Hypothalamus (tissue), 51 donors: ENCODE results near the gene FBXW5.

Source experiments
- DNase-seq, 51 donors: peaks; one replicate each; lab custom pipeline; 2025; lab: John Stamatoyannopoulos, UW

The FBXW5 gene

DNA sequence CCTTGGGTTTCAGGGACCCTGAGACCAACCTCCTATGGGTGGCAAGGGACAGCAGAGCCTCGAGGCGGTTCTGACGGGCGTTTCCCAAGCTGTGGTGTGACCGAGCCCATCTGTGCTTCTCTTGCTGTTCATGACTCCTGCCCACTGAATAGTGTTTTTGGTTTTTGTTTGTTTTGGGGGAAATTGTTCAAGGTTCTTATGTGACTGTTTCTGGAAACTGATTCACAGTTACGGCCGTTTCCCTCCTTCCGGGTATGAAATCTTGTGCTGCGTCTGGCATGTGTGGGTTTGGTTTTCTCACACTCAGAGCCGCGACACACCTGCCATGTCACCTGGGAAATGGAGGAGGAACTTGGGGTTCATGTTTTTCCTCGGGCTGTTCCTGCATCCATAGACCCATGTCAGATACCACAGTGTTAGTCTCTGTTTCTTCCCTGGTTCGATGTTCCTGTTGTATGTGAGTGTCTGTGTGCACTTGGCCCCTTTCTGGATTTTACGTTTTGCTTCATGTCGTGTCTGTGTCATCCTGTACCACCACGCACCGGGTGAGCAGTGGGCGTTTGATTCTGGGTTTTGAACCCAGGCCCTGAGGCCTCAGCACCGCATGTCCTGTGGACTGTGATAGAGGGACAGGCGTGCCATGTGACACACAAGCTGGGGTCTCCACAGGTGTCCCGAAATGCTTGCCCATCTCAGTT, 28.8 kb downstream of the FBXW5 start:
- peak in 1 of 51 donors; percentile 51 for DNase-seq

DNA sequence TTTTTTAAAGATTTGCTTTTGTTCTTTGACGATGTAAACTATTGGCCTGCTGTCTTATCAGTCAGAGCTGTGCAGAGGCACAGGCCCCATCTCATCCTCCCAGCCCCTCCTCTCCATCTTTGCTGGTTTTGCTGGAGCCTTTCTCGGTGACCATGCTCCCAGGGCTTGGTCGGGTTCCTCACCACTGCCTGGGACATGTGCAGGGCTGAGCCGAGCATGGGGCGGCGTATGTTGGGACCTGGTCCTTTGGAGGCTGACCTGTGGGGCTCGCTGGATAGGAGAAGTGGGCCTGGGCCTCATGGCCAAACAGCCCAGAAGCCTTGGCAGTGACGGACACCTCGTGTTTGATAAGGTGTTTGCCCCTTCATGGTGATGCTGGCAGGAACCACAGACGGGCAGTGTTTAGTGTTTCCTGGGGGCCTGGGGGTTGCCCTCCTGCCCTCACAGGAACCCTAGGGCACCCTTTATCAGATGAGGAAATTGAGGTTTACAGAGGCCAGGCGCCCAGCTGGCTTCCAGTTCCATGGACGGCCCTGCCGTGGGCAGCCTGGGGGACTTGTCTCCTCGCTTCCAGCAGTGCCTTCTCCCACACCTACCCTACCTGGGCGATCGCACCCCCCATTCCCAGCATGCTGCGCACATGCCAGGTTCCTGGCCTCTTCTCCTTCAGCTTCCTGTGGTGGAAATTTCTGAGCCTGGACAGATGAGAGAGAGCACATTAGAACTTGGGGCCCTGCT, 30.7 kb downstream of the FBXW5 start:
- DNase-seq, result no peak

DNA sequence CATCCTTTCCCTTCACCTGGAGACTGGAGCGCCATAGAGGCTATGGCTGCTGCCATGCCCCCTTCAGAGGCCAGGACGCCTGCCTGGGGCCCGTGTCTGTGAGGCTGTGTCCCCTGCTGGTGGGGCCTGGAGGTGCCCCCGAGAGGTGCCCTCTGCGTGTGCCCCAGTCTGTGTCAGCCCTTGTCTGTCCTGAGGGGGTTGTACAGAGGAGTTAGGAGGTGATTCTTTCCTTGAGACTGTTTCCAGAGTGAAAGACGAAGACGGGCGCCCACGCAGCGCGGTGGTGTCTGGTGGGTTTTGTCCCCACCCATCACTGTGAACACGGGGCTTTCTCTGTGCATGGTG, 33.7 kb downstream of the FBXW5 start:
- DNase-seq, result no peak

DNA sequence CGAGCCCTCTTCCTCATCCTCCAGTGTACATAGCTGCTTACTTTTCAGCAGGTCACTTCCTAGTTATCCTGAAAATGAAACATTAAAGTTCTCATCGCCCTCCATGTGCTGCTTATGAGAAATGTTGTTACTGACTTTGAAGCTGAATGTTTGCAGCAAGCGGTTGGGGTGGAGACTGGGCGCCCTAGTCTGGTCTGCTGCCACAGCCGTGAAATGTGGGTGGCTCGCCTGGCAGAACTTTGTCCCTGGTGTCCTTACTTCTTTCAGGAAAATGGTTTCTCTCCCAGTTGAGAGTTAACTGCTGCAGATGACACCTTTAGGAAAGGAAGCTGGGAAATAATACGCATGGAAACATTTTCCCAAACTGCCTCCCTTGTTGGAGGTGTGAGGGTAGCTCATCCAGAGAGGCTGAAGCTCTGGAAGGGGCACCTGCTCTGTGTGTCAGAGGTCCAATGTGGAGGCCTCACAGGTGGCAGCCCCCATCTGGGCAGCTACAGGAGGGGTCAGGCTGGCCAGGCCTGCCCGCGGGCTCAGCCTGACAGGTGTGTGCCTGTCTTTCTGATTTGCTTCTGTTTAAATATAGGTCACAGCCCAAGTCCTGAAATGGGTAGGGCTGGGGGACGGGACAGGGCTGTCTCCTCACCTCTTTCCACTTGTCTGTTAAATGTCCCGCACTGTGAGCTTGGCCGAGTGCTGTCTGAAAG, 34.2 kb downstream of the FBXW5 start:
- no peak for DNase-seq

DNA sequence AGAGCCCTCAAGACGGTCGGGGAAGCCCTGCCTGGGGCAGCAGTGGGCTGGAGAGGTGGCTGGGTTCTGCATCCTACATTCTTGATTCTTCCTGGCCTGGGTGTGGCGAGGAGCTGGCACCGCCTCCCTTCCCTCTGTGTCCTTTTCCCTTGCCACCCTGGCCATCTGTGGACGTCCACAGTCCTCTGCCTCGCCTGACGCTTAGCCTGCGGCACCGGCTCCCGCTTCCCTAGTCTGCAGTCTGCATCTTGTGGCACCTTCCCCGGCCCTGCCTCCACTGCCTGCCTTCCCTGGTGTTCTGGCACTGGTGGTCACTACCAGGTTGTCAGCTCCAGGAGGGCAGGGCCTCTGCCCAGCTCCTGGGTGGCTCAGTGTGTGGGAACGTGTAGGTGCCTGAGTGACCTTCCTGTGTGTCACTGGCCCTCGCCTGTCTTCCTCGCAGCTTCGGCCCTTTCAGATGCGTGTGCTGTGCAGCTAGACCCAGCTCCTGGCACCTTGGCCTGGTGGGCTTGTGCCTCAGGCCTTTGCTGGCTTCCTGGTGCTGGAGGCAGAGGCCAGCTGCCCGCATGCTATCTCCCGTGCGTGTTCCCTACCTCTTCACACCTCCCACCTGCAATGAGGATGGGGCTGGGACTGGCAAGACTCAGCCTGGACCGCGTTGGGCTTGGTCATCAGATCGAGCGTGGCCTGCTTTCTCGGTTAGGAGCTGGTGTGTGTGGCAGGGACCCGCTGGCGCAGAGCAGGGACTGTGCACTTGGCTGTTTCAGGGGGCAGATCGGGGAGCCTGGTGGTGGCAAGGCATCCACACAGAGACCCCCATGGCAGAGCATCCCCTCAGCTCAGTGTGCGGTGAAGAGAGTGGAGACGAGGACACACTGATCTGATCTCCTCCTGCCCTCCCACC, 37.3 kb downstream of the FBXW5 start:
- DNase-seq, result no peak

DNA sequence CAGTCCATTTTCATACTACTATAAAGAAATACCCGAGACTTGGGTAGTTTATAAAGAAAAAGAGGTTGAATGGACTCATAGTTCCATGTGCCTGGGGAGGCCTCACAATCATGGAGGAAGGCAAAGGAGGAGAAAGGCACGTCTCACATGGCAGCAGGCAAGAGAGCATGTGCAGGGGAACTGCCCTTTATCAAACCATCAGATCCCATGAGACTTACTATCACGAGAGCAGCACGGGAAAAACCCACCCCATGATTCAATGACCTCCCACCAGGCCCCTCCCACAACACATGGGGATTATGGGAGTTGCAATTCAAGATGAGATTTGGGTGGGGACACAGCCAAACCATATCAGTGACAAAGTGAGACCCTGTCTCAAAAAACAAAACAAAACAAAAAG, 38.3 kb downstream of the FBXW5 start:
- no peak for DNase-seq

DNA sequence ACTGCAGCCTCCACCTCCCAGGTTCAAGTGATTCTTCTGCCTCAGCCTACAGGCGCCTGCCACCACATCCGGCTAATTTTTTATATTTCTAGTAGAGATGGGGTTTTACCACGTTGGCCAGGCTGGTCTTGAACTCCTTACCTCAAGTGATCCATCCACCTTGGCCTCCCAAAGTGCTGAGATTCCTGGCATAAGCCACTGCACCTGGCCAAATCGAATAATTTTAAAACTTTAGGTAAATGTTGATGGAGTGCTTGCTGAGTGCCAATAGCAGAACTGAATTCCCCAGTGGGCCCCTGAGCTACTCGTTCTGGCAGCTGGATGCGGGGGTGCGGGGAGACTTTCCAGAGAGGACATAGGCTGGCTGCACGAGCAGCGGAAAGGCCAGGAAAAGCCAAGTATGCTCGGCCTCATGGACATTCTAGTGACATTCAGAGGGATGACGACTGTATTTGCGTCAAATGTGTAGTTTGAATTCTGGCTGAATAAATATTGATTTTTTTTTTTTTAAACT, 41.4 kb downstream of the FBXW5 start:
- no peak for DNase-seq

DNA sequence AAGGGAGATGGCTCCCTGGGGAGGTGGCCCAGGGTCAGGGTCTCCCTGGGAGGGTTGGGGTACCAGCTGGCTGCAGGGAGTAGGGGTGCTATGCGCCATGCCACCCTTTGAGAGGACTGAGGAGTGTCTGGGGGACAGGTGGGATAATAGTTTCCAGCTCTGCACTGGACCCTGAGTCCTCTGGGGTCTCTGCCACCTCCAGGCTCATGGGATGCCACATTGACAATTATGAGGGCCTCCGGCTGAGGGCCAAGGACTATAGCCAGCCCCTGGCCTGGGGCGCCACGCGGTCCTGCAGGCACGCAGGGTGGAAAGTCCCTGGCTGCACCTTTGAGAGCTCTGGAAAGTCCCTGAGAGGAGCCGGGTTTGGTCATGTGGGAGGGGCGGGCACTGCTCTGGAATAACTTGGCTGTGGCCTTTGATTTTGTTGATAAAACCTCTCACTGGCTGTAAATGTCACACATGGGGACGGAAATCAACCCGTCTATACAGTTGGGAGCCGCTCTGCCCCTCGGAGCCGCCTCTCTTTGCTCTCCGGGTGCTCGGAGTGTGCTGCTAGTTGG, 42.2 kb downstream of the FBXW5 start:
- DNase-seq, result peak in 2 of 51 donors; percentile 7 to 17

DNA sequence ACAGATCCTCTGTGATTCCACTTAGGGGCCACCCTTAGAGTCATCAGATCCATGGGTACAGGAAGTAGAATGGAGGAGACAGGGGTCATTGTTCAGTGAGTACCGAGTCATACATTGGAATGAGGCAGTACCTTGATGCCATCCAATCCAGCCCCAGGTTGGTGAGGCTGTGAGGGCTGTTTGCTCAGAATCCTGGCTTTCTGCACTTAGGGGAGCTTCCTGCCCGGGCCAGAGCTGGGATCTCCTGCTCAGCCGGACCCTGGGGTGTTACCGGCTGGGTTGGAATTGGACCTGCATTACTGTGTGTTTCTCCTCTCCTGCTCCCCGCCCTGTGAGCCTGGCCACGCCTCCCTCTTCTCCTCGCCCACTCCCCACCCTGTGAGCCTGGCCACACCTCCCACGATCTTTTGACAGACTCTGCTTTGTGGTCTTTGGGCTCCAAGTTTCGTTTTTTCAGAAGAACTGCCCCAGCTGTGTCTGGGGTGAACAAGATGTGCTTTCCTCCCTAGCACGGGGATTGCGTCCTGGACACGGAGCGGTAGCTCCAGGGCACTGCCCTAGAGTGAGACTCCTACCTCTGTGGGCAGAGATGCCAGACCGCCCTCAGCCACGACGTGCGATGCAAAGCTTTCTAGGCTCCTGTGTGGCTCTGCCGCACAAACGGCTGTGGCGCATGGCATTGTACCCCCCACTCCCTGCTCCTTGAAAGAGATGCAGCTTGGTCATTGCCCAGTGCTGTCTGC, 42.9 kb downstream of the FBXW5 start:
- DNase-seq, result no peak

DNA sequence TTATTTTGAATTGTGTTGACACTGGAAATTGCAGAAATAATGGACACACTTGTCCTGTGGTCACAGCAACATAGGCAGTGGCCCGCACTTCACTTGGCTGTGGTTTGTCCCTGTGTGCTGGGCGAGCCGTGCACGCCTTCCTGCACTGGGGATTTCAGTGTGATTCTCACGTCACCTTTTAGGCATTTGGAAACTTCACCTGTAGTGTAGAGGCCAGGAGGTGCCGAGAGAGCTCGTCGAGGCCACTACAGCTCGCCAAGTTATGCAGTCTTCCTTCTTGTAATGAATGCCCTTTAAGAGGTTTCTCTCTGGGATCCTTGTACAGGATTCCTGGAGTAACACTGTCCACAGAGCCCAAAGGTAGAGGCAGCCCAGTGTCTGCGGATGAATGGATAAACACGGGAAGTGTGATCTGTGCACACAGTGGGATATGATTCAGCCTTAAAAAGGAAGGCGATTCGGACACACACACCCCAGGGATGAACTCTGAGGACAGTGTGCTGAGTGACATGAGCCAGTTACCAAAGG, 43.5 kb downstream of the FBXW5 start:
- DNase-seq, result no peak

DNA sequence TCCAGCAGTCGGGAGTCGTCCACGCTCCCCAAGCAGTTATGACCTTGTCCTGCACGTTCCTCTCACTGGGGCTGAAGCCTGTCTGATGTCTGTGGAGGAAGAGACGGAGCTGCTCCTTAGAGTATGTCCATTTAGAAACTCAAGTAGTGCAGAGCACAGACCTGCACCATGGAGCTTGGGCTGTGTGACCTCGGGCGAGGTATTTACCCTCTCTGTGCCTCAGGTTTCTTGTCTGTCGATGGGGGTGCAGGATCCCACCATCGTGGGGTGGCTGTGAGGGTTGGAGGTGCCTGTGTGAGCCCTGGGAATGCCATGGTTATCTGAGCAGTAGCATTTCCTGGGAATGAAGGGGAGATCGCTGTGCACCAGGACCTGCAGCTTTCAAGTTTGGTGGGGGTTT, 44.0 kb downstream of the FBXW5 start:
- no peak for DNase-seq

DNA sequence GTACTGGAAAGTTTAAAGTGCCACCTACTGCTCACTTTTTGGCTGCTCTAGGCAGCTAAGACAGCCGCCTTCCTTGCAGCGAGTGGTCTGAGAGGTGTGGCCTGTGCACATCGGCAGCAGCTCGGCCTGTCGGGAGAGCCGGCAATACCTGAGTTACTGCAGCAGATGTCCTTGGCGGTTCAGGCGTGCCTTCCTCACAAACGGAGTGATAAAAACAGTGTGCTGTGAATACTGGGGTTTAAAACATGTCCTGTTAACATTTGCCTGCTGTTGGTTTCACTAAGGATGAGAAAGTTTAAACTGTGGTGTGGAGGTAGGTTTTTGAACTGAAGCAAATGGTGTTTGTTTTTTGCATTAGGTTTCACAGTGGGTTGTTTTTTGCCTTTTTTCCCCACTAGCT, 45.3 kb downstream of the FBXW5 start:
- no peak for DNase-seq

DNA sequence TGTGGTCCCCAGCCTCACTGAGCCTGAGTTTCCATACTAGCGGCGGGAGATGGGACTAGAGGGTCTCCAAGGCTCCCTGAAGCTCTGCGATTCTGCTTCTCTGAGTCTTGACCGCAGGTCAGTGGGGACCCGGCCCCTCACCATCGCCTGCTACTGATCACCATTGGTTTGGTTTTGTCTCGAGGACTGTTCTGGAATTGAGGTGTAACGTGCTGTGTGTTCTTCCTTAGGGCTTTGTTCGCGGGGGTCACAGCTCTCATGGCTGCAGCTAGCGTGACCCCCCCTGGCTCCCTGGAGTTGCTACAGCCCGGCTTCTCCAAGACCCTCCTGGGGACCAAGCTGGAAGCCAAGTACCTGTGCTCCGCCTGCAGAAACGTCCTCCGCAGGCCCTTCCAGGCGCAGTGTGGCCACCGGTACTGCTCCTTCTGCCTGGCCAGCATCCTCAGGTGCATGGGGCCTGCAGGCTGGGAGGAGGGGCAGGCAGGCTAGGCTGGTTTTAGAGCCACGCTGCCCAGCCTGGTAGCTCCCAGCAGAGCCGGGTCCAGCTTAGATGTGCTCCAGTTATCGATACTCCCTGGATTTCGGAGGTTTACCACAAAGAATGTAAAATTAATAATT, 45.9 kb downstream of the FBXW5 start:
- DNase-seq, result no peak

DNA sequence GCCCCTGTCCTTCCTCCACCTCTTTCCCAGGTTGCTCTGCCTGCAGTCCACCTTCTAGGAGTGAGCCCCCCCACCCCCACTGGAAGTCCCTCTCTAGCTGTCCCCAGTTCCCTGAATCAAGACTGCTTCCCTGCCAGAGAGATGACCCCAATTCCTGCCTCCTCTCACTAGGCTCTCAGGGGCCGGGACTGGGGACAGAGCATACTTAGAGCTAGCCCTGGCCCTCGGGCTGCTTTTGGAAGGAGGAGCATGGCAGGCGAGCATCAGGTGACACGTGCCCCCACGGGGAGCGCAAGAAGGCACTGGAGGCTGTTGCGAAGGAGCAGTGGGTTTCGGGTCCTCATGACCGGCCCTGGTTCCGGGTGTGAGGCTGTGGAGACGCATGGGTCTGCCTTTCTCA, 48.5 kb downstream of the FBXW5 start:
- no peak for DNase-seq

DNA sequence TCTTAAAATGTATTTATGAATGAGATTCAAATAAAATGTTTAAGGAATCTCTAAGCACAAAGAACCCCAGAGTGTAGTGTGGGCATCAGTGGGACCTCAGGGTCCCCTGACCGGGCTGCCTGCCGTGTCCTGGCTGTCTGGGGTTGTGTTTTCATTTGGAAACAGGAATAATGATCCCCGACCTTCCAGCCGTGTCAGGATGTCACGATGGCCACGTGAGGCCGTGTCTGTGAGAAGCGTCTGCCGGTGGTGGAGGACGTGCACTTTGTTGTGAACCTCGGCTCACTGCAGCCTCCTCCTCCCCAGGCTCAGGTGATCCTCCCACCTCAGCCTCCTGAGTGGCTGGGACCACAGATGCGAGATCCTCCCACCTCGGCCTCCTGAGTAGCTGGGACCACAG, 53.9 kb downstream of the FBXW5 start:
- no peak for DNase-seq
